SK-N-DZ (cell line): ENCODE measurements around the gene OR52A1. TPM values are rescaled to one million over a fixed set of nuclear protein-coding genes. Genes with fewer than 3 reads are reported as not detected.
"Not testable (repeated sequence)": the region's sequence is repeated elsewhere in the genome, so short reads cannot be mapped to it uniquely, and the experiment has no call there.

Experiments
- DNase-seq: peaks from one replicate; pipeline ENCODE4 v3.0.0-alpha.2; 2015; ENCODE audit warnings: low spot score
- polyA plus RNA-seq, 2 experiments: library from polyadenylated mRNA; depleted of rRNA; stranded (reverse); fragments of >200 nt; gene quantifications; 2 replicates each; pipeline ENCODE4 v1.2.3, GENCODE V29; 2014

The OR52A1 gene
- not detected in 2 replicates for polyA plus RNA-seq (2014; cell fraction: cytosol; rRNA removed)
- not detected in 2 replicates for polyA plus RNA-seq (2014; cell fraction: nucleus; rRNA removed)

DNA sequence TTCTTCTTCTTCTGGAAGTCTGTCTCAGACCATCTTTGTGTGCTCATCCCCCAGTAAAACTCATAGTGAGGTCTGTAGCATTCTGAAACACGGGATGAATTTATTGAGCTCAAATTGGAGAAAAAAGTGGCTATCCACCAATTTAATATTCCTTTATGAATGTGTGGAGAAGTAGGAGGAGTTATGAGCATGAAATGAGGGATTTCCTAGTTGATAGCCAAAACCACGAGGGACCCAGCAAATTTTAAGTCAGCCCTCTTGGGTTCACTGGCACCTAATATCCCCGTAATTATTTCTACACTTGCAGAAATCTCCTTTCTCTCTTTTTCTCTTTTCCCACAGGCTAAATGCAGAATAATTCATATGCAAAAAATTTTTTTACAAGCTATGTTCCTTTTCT is at the start of gene OR52A1:
OR52A1 (minus strand) TSS at position 101 of the 400 bp plus-strand sequence. CDS start 2,388 bp downstream, outside the sequence.
- no peak for DNase-seq

DNA sequence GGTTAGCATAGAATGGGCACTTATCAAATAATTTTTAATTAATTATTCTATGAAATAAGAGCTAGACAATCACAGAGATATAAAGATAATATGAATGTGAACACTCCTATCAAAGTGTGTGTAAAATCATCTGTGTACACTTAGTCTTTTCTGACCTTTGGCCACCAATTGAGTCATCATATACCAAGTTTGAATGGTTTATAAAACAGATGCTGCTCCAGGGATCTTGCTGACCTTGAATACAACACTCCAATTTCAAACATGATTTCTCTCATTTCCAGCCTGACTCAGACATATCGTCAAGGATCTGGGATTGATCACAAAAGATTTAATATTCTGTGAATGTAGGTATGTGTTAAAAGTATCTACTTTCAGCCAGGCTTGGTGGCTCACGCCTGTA is 48.8 kb upstream of the OR52A1 start:
- no peak for DNase-seq

DNA sequence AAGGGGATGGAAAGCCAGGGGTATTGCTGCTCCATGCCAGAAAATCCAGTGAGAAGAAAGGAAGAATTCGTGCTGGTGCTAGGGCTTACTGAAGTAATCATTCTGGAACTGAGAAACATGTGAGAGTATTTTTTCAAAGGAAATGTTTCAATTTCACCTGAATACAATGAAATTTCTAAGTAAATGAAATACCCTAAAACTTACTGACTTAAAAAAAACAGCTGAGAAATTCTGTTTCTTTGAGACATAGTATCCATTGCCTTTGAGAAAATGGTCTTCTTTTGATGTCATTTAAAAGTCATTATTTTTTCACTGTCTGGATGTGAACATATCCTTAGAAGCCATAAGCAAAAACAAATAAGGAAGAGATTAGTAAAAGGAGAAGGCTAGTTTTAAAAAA is 46.0 kb upstream of the OR52A1 start, which contains the start of gene OR51V1:
OR51V1 (minus strand) TSS at position 101 of the 400 bp plus-strand sequence; CDS start at position 101, 0 bp downstream.
- DNase-seq = no peak

DNA sequence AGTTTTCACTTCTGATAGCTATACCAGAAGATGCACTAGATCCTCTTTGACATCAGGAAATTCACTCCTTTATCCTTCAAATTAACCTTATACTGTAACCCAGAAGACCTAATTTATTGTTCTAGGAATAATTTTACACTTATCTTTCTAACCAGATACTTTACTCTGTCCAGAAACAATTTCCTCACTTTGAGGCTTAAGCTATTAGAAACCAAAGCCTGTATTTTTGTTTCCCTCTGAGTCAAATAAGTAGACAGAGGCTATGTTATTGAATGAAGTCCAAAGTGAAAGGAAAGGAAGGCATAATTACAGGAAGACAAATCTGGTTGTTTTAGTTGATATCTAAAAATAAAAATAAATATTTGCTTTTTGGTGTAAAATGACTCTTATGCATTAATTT is 43.7 kb upstream of the OR52A1 start:
- no peak for DNase-seq

DNA sequence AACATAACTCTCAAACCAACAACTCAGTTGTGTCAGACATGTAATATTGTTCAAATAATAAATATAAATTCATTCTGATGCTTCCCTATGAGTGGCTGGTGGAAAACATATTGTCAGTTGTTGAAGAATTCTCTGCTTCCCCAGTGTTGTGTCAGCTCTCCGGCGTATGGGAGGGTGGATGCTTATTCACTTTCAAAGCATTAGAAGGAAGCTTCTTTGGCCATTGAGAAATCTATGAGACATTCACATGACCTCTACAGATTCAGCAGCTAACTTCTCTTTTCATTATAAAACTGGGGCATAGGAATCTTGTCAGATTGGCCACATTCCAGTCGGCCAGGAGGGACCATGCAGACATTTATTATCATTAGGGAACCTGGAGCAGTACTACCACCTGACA is 43.0 kb upstream of the OR52A1 start:
- DNase-seq = no peak

DNA sequence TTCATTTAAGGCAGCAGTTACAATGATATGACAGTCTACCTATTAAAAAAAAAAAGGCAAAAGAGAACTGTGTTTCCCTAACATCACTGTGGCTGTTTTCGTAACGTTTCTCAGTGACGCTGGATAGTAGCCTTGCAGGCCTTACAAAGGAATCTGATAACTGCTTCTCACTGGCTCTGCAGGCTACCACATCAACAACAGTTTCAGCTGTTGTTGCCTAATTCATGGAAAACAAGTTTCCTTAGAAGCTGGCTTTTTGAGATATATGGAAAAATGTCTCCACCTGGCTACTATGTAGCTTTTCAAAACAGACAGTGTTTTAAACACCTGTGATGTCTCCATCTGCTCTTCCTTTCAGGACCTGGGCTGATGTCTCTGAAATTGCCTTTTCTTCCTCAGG is 42.2 kb upstream of the OR52A1 start:
- no peak for DNase-seq

DNA sequence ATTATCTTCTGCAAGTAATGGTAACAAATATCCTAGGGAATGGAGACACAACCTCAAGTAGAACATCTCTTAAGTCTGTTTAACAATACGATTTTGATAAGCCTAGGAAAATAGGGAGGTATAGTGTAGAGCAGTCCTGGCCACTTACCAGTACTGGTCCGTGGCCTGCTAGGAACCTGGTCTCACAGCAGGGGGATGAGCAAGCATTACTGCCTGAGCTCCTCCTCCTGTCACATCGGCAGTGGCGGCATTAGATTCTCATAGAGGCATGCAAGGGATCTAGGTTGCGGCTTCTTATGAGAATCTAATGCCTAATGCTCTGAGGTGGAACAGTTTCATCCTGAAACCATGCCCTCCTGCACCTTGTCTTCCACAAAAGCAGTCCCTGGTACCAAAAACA is 41.5 kb upstream of the OR52A1 start:
- no peak for DNase-seq

DNA sequence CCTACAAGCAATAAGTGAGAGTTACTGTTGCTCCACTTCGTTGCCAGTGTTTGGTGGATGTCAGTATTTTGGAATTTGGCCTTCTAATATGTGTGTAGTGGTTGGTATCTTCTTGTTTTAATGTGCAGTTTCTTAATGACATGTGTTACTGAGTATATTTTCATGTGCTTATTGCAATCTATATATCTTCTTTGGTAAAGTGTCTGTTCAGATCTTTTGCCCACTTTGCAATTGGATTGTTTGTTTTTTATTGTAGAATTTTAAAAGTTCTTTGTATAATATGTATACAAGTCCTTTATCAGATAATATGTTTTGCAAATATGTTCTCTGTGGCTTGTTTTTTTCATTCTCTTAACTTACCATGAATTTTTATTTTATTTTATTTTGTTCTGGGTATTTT is 38.2 kb upstream of the OR52A1 start:
- DNase-seq = no peak

DNA sequence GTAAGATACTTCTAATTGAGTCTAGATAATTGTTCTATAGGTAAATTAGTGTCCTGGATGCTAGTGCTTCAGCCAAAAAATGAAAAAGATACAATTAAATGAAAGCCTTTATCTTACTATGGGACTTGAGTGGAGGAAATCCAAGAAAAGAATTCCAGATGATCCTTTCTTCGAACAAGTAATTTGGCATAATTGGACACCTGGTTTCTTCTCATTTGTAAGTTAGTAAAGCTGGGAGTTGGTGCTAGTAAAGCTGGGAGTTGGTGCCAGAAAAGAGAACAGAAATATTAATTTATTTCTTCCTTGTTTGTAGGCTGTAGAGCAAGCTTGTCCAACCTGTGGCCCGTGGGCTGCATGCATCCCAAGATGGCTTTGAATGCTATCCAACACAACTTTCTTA is 33.6 kb upstream of the OR52A1 start:
- no peak for DNase-seq

DNA sequence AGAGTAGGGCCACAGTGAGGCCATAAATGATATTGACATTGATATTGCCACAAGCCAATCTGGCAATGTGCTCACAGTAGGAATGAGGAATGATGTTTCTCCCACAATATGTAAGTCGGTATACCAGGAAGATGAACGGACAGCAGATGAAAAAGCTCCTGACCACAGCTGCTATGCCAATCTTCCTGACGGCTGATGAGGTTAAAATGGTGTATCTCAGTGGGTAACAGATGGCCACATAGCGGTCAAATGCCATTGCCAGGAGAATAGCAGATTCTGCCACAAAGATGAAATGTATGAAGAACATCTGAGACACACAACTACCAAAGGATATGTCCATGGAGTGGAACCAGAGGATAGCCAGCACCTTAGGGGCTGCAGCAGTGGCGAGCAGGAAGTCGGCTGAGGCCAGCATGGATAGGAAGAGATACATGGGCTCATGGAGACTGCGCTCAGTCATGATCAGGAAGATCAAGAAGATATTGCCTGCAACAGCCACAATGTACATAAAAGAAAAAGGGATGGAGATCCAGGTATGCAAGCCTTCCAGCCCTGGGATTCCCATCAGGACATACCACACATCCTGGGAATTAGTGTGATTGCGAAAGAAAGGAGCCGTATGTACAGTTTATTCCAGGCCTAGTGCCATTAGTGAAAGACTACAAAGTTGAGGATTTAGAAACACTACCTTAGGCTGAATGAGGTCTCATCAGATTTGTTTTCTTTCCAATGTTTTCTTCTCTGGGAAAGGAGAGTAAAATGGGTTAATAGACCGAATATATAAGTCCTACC is 23.7 kb upstream of the OR52A1 start:
- no peak for DNase-seq

DNA sequence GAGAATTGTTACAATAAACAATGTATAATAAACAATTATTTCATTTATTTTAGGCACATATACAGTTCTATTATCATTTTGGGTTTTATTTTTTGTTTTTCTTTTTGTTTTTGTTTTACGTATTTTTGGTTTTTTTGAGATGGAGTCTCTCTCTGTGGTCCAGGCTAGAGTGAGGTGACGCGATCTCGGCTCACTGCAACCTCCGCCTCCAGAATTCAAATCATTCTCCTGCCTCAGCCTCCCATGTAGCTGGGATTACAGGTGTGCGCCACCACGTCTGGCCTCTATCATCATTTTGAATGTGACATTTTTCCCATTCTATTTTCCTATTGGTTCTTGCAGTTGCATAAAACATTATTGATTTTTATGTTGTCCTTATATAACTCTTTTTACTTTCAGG is 20.4 kb upstream of the OR52A1 start:
- no peak for DNase-seq

DNA sequence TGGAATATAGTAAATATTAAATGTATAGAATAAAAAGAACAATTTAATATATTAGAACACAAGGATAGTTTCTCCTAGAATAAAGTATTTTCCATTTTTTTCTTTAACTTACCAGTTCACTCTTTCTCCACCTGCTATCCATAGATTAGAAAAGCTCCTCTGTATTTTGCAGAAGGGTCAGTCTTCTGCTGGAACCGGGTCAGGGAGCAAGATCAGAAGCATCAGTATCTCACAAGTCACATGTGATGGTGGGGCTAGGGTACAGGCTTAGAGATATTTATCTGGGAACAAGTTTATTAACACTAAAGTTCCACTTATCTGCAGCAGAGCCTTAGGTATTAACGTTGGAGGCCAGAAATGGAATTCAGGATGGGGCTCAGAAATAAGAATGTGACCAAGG is 17.3 kb upstream of the OR52A1 start:
- no peak for DNase-seq

DNA sequence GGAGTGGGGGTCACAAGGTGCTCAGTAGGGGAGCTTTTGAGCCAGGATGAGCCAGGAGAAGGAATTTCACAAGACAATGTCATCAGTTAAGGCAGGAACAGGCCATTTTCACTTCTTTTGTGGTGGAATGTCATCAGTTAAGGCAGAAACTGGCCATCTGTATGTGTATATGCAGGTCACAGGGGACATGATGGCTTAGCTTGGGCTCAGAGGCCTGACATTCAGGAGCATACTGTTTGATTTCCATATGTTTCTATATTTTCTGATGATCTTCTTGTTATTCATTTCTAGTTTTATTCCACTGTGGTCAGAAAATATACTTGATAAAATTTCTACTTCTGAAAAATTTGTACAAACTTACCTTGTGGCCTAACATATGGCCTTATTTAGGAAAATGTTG is 11.3 kb upstream of the OR52A1 start:
- not testable (repeated sequence) for DNase-seq

DNA sequence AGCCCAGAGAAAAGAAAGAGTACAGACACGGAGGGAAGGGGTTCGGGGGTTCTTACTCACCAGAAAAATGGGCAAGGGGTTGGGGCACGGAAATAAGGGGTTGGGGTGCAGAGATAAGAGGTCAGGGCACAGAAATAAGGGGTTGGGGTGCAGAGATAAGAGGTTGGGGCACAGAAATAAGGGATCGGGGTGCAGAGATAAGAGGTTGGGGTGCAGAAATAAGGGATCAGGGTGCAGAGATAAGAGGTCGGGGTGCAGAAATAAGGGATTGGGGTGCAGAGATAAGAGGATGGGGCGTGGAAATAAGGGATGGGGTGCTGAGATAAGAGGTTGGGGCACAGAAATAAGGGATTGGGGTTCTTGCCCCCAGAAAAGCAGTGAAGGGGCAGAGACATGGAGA is 10.2 kb upstream of the OR52A1 start:
- DNase-seq = not testable (repeated sequence)

DNA sequence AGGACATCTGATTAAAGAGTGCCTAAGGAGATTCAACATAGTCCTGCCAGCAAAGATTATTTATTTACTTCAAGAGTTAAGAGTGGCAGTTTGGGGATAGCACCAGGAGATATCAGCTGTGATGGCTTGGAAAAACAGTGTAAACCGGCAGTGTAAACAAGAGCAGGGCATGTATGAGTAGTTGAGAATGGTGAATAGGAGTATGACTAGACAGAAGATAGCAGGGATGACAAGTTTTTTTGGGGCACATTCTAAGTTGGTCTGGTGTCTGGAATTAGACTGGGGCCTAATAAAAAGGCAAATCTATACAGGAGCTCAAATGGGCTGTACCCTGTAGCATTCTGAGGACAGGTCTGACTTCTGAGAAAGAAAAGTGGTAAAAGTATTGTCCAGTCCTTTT is 6.5 kb upstream of the OR52A1 start:
- not testable (repeated sequence) for DNase-seq

DNA sequence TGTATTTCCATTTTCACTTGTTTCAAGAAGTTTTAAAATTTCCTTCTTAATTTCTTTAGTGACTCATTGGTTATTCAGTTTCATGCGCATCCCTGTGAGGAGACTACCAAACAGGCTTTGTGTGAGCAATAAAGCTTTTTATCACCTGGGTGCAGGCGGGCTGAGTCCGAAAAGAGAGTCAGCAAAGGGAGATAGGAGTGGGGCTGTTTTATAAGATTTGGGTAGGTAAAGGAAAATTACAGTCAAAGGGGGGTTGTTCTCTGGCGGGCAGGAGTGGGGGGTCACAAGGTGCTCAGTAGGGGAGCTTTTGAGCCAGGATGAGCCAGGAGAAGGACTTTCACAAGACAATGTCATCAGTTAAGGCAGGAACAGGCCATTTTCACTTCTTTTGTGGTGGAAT is 5.7 kb upstream of the OR52A1 start:
- DNase-seq = not testable (repeated sequence)

DNA sequence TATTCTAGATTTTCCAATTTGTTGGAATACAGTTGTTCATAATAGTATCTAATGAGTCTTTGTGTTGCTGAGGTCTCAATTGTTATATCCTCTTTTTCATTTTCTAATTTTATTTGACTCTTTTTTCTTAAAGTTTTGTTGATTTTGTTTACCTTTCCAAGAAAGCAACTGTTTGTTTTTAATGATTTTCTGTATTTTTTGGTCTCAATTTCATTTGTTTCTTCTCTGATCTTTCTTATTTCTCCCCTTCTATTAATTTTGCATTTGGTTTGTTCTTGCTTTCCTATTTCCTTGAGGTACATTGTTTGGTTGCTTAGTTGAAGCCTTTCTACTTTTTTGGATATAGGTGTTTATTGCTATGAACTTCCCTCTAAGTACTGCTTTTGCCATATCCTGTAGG is 5.2 kb upstream of the OR52A1 start:
- no peak for DNase-seq

DNA sequence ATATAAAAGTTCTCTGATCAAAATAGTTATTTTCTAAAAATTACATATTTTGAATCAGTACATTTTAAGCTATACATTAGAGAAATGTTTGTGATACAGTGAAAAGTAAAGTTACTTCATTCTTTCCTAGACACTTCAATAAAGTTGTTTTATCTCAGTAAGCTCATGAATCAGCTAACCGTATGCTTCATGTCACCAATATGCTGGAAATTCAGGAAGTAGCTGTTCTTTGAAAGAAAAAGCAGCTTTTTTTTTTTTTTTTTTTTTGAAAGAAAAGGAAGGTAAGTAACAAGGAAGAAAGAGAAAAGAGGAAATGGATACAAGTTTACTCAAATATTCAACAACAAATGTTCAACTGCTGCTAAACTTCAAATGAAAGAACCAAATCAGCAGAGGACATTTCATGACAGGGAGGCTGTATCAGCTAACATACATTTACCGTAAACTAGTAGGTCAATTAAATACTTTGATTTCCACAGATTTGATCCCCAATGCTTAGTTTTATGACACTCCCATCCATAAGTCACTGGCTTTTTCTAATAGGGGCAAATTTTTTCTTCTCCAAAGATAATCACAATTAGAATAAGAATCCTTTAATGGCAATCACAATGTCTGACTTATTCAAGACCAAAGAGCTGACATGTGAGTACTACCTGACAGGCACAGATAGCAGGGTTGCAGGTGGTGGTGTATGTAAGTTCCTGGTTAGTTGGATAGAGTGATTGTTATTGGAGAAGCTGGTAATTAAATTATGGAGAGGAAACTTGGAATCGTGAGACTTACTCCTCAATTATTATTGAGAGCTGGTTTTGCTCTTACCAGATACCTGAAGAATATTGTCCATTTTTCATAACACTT is 754 bp downstream of the OR52A1 start:
- no peak for DNase-seq

DNA sequence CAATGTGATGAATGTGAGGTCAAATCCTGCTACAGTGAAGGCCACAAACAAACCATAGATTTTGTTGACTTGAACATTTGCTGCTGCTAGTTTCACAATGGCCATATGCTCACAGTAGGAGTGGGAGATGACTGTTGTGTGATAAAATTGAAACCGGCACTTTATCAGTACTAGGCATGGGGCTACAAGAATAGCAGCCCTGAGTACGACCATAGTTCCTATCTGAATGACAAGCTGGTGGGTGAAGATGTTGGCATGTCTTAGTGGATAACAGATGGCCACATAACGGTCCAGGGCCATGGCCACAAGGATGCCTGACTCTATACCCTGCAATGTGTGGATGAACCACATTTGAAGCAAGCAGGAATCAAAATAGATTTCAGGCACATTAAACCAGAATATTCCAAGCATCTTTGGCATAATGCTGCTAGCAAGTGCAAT is 2.8 kb downstream of the OR52A1 start:
- DNase-seq = no peak

DNA sequence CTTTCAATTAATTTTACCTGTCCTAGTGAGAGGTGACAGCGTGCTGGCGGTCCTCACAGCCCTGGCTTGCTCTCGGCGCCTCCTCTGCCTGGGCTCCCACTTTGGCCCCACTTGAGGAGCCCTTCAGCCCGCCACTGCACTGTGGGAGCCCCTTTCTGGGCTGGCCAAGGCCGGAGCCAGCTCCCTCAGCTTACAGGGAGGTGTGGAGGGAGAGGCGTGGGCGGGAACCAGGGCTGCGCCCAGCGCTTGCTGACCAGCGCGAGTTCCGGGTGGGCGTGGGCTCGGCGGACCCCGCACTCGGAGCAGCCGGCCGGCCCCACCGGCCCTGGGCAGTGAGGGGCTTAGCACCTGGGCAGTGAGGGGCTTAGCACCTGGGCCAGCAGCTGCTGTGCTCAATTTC is 10.4 kb downstream of the OR52A1 start:
- not testable (repeated sequence) for DNase-seq

DNA sequence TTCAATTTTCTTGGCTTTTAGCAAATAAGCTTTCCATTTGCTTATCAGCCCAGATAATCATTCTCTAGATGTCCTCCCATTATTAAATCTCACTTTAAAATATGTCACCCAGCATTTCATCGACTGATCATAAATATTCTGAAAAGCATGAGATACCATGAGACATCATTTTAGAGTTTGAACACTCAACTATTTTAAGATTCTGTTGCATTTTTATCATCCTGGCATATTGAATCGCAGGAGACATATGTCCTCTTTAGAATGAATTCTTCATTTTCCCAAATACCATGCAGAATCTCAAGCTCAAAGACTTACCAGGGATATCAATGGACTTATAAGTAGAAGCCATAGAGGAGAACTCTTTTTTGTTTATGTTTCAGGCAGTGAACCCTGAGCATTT is 16.6 kb downstream of the OR52A1 start, which contains the start of gene OR52A5:
OR52A5 (minus strand) TSS at position 361 of the 400 bp plus-strand sequence. CDS start 5,714 bp downstream, outside the sequence.
- DNase-seq = no peak

DNA sequence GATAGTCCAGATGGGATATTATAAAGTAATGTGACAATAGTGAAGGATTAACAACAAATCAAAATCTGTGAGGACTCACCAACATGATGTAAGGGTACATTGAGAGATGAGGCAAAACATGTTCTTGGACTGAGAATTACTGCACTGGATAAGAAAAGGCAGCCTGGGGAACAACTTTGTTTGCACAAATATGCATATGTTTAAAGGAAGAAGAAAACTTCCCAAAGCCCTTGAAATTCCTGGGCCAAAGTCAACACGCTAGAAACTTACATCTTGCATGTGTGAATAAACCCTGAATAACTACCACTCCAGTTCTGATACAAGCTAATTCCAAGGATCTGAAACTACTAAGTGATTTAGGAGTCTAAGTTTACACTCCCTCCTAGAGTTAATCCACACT is 17.5 kb downstream of the OR52A1 start:
- DNase-seq = no peak
